NCI-H1105 (cell line): ENCODE results near the gene SLC7A4.
A peak's percentile ranks its signal among the peaks of the same experiment; 100 is the strongest.
"Not testable (repeated sequence)": the region's sequence is repeated elsewhere in the genome, so short reads cannot be mapped to it uniquely, and the experiment has no call there.

ENCODE experiments used
- DNase-seq: peaks from one replicate; lab custom pipeline; 2025; lab: John Stamatoyannopoulos, UW

SLC7A4 gene

DNA sequence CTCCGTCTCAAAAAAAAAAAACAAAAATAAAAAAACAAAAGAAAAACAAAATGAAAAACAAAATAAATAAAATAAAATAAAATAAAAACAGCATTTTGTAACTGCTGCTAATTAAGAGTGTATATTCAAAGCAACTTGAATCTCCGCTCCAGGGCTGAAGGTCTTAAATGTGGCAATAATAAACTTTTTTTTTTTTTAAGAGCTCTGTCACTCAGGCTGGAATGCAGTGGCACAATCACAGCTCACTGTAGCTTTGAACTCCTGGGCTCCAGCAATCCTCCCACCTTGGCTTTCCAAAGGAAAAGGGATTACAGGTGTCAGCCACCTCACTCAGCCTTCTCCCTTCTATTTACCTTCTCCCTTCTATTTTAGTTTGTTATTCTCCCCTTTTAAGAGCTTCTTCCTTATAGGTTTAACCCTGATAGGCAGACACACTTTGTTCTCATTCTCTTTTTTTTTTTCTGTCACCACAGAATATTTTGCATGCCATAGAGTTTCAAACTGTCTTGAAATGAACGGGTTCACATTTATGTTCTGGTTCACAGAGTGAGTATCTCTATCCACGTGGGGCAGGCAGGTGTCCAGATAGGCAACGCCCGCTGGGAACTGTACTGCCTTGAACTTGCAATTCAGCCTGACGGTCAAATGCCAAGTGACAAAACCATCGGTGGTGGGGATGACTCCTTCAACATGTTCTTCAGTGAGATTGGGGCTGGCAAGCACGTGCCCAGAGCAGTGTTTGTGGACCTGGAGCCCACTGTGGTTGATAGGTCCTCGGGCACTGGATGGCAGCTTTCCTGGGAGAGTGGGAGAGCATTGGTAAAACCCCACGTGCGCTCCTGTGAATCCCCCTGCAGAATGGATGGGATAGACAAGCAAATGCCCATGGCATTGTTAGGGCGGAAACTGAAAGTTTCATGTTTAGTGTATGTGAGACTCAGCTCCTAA lies 32.8 kb upstream of the SLC7A4 start:
- DNase-seq = no peak

DNA sequence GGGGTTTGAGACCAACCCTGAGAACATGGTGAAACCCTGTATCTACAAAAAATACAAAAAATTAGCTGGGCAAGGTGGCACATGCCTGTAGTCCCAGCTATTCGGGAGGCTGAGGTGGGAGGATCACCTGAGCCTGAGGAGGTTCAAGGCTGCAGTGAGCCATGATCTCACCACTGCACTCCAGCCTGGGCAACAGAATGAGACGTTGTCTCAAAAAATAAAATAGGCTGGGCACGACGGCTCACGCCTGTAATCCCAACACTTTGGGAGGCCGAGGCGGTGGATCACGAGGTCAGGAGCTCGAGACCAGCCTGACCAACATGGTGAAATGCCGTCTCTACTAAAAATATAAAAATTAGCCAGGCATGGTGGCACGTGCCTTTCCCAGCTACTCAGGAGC lies 32.1 kb upstream of the SLC7A4 start:
- DNase-seq = not testable (repeated sequence)

DNA sequence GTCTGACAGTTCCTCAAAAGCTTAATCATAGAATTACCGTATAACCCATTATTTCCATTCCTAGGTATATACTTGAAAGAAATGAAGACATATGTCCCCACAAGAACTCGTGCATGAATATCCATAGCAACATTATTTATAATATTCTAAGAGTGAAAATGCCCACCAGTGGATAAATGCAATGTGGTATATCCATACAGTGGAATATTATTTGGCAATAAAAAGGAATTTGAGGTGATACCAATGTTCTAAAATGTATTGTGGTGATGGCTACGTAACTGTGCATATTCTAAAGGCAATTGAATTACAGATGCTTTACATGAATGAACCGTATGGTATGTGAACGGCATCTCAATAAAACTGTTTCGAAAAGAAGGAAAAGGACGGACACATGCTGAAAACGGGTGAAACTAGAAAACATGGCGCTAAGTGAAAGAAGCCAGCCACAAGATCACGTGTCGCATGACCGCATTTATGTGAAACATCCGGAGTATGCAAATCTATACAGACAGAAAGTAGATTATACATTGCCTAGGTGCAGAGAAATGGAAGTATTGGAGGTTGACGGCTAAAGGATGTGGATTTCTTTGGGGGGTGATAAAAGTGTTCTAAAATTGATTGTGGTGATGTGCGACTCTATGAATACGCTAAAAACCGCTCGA lies 29.4 kb upstream of the SLC7A4 start:
- not testable (repeated sequence) for DNase-seq

DNA sequence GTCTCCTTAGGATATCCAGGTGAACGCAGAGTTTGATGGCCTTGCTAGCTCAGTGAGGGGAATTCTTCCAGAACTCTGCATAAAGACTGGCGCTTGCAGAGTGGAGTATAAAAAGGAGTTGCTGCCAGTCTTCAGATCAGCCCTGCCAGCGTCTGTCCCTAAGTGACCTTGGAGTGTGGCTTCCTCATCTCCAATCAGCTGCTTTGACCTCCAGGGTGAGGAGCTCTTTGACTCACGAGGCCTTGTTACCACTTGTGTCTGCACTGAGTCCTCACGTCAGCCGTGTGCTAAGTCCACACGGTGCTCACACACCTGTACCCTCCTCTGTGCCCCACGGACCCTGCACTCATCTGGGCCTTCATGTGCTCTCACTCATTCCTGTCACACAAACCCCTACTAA lies 28.0 kb upstream of the SLC7A4 start:
- not testable (repeated sequence) for DNase-seq

DNA sequence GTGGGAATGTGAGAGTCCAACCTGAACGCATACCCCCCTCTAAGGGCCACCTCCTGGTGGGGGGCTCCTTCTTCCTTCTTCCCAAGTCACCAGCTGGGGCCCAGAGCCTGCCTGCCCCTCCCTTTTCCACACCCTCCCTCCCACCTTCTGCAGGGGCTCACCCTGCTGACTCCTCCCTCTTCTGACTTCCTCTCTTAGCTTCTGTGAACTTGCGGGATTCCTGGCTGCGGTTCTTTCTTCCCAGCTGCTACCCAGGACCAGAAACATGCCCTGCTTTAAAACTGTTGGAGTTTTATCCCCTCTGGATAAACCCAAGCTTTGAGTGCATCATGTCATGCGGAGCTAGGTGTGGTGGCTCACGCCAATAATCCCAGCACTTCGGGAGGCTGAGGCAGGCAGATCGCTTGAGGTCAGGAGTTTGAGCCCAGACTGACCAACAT lies 23.5 kb upstream of the SLC7A4 start:
- no peak for DNase-seq

DNA sequence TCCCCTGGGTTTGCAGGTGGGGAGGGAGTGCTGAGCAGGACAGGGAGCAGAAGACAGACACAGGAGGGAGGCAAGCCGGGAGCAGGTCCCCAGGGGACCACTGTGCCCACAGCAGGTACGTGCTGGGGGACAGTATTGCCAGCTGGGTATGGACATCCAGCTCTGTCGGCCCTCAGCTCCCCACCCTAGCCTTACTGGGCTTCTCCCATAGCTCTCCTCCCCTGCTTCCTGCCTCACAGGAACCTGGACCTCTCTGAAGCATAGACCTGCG lies 23.1 kb upstream of the SLC7A4 start:
- DNase-seq = no peak

DNA sequence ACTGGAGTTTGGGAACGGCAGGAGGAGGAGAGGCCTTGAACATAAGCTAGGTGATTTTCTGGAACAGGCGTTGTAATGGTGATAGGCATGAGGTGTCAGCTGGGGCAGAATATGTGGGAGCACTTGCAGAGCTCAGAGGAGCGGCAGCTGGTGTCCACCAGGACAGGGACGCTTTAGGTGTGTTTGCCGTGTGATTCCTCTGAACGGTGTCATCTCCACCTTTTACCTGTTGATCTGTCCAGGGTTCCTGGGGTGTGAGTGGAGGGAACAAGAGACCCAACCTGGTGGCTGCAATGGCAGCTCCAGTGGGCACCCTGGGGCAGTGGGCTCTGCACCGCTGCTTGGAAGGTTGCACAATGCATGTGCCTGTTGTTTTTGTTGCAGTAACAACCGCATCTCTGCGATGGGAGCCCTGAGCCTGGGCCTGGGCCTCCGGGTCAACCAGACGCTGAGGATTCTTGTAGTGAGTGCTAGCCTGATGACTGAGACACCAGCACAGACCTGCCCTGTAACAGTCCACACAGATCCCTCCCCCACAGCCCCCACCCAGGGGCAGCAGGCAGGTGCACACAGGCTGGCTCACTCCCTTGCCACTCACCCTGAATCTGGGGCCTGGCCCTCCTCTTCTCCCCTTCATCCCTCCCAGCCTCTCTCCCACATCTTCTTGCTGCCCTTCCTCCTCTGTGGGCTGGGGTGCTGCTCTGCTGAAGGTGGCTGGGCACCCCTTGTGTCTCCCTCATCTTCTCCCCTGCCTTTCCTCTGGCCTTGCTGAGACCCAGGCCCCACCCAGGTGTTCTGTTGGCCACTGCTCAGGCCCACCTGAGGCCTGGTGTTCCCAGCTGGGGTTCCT lies 22.6 kb upstream of the SLC7A4 start:
- DNase-seq = no peak

DNA sequence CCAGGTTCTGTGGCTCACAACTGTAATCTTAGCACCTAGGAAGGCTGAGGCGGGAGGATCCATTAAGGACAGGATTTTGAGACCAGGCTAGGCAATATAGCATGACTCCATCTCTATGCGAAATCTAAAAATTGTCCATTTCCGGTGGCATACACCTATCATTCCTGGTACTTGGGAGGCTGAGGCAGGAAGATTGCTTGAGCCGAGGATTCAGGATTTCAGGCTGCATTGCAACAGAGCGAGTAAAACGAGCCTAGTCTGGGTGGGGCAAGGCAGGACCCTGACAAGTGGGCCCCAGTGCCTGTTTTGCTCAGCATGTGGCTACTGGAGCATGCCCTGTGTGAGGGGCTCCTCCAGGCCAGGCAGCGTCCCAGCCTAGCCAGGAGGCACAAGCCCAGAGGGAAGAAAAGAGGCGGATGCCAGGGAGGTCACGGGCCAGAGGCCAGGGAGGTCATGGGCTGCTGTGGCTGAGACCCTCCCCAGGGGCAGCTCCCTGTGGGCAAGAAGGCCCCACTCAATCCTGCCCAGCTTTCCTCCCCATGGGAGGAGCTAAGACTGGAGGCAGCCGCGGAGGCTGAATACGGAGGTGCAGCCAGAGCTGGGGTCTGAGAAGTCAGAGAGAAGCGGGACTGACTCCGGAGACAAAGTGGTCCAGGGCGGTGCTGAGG lies 21.8 kb upstream of the SLC7A4 start:
- no peak for DNase-seq

DNA sequence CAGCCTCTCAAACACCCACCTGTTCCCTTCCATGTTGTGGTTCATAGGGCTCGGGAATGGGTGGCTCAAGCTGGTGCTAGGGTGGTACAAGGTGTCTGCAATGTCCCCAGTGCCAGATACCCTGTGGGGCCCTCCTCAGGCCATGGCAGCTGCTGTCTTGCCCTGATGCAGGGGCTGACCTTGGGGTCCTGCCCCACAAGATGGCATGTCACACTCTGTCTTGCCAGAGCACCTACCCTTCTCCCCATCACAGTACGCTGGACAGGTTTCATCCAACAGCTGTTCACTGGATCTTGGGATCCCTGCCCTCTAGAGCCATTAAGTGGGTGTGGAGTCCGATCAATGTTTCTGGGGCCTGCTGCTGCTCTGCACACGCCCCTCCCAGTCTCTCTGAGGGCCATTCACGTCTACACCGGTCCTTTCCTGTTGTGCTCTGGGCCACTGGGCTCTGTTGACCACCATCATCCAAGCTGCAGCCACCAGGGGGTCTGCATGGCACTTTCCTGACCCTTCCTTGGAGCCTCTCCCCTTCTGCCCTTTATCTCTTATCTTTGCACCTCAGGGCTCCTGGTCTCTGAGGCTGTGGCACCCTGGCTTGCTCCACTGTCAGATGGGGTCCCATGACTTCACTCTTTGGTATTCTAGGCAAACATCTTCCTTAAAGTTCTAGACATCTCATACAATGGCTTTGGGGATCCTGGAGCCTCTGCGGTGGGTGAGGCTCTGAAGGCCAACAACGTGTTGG lies 20.5 kb upstream of the SLC7A4 start:
- DNase-seq = no peak

DNA sequence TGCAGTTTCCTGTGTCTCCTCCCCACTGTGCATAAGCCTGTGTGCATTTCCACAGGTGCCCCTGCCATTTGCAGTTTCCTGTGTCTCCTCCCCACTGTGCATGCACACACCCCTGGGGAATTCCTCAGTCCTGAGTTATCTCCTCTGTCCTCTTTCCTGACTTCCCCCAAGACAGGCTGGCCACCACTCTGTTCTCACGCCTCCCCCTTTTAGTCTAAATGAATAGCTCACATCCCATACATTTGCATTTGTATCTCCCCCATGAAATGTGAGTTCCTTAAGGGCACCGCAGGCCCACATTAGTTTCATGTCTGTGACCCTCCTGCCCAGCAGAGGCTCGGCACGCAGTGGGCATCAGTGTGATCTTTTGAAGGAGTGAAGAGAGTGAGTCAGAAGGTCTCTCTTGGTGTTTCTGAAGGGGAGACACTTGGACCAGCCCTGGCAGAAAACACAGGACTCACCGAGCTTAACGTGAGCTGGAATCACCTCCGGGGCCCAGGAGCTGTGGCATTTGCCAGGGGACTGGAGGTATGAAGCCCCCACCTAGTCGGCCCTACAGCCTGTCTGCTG lies 19.6 kb upstream of the SLC7A4 start:
- no peak for DNase-seq

DNA sequence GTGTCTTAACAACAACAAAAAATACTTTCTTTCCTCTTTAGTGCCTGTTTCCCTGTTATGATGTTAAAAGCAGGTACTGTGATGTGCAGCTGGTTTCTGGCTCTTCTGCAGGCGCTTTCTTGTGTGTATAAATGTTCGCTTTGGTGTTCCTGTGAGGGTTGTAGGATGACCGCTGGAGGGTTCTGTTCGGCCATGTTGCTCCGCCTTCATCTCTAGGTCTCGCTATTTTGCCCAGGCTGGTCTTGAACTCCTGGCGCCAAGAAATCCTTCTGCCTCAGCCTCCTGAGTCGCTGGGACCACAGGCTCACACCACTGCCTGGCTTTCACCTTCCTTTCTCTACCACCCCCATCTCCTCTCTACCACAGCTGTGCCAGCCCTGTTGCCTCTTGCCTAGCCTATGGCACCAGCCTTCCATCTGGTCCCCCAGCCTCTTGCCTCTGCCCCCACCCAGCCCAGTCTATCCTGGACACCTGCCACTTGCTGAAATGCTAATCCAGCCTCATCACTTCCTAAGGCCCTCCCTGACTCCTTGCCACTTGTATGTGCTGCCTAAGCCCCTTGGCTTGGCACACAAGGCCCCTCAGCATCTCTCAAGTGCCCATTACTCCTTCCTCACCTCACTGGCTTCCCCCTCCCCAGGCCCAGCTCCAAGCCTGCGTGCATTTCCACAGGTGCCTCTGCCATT lies 18.9 kb upstream of the SLC7A4 start:
- no peak for DNase-seq

DNA sequence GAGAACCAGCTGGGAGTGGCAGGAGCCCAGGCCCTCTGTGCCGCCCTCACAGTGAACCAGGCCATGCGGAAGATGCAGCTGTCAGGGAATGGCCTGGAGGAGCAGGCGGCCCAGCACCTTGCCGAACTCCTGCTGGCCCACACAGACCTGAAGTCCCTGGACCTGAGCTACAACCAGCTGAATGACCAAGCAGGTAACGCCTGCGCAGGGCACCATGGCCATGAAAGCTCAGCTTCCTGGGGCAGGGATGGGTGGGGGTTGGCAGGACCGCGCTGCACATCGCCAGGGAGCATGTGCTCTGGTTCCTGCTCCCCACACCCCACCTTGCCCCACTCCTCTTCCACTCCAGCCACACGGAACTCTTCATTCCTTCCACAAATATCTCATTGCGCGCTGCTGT lies 16.6 kb upstream of the SLC7A4 start:
- not testable (repeated sequence) for DNase-seq

DNA sequence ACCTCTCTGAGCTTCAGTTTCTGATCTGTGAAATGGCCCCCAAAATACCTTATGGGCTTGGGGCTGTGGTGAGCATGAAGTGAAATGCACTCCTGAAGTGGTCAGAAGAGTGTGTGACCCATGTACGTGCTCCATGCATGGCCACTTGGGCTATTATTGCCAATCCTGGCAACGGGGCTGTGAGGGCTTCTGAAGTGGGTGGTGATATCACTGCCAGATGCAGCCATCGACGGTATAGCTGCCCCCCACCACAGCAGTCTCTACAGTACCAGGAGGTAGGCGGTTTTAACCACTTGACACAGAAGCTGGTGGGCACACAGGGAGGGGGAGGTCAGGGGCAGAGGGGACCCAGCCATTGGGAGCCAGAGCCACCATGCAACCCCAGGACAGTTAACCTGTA lies 16.1 kb upstream of the SLC7A4 start:
- not testable (repeated sequence) for DNase-seq

DNA sequence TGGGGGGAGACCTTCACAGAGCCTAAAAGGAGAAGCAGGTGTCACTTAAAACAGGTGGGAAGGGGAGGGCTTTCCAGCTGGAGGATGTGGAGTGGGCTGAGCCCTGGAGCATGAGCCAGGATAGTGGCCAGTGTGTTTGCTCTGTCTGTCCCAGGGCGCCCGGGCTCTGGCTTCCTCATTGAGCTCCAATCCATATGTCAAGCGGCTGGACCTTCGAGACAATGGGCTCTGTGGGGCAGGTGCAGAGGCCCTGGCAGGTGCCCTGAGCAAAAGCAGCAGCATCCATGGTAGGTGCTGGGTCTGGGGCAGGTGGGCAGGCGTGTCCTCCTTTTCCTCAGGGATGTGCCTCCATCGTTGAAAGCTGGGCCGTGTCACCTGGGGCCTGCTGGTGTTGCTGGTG lies 15.4 kb upstream of the SLC7A4 start:
- no peak for DNase-seq

DNA sequence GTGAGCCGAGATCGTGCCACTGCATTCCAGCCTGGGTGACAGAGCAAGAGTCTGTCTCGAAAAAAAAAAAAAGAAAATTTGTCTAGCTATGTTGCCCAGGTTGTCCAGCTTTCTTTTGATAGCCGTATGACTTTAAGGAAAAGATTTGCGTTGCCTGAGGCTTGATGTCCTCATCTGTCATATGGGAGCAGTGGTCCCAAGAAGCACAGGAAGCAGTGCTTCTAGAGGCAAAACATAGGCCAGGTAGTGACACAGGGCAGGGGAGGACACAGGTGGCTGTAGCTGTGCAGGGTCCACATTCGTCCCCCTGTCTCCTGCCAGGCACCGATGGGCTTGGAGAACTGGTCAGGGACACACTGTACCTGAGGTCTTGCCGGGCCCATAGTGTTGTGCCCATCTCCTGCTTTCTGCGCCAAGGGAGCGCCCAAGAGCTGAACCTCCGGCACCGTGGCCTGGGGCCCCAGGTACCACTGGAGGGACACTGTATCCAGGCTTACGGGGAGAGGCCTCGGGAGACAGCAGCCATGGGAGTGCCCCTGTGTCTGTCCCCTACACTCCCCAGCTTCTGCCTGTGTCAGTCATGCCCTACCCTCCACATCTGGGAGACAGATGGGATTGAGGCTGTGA lies 14.8 kb upstream of the SLC7A4 start:
- DNase-seq = no peak

DNA sequence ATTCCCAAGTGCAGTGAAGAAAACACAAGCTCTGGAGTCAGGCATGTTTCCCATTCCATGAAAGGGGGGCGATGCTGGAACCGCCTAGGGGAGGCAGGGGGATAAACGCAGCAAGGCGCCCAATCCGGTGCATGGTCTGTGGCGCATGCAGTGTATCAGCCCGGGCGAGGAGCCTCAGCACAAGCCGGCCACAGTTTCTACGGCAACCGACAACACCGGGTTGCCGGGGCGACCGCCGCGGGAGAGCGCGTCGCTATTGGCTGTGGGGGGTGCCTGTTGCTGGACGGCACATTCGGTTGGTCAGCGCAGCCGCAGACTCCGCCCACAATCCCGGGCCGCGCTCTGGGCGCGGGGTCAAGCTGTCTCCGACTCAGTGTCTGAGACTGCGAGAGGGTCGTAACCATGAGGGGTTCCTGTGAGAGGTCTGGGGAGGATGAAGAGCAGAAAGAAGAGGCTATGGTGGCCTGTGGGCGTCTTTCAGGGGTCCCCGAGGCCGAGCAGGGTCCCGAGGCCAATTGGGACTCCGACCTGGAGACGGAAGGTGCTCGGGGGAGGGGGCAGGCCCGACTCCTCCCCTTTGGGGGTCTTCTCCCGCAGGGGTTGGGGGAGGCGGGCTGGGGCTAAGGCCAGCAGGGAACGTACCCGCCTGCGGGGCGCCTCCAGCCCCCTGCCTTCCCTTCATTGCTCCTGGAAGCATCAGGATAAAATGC lies 13.4 kb upstream of the SLC7A4 start, which contains the start of gene LRRC74B:
Gene LRRC74B, plus strand, starts transcription at position 362 of the 710 bp plus-strand sequence. Its CDS starts 41 bp downstream, at position 403.
- peak; percentile 88 for DNase-seq

DNA sequence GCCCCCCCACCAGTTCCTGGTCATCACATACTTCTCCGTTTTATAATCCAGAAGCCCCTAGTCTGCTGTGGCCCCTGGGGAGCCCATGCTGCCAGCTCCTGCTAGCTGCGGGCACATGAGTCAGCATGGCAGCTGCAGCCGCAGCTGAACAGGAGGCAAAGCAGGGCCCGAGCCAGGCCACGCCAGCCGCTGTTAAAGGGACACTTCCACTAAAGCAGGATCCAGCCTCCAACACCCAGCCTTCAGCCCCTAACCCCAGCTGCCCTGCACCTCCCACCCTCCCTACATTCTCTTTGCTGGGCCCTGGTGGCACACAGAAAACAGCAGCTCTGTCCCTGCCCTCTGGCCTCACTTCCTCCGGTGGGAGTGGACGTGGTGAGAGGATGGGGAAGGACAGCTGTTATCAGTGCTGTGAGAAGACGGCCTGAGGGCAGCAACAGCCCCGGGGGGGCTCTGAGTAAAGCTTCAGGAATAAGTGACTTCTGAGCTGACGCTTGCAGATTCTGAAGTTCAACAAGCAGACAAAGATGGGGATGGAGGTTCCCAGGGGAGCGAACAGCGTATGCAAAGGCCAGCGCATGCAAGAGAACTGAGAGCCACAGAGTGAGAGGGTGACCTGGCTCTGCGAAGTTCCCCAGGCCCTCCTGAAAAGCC lies 12.7 kb upstream of the SLC7A4 start:
- no peak for DNase-seq

DNA sequence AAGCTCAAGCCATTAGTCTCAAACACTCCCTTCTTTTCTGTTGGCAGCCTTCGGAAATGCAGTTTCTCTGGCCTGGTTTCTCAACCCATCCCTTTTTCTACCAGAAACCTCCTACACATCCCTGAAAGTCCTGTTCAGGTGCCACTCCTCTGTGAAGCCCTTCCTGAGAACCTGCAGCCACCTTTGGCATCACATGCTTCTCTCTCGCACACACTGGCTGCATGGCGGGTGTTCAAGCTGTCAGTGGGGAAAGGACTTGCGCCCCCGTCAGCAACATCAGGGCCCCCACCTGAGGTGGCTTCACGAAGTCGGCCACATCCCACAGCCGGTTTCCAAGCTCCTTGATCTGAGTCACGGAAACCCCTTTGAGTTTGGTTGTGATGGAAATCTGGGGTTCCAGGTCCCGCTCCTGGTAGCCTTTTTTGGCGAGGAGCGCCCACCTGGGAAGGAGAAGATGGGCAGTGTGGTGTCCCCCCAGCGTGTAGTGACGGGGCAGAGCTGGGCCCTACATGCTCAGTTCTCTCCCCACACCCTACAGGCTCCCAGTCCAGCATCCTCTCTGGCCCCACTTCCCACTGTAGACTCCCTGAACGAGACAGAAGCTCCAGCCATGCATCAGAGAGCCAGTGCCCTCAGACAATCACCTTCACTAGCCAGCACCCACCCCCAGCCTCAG lies 11.6 kb upstream of the SLC7A4 start:
- DNase-seq = no peak
